ENCODE results near the gene DENND4A.

Gene DENND4A

DNA sequence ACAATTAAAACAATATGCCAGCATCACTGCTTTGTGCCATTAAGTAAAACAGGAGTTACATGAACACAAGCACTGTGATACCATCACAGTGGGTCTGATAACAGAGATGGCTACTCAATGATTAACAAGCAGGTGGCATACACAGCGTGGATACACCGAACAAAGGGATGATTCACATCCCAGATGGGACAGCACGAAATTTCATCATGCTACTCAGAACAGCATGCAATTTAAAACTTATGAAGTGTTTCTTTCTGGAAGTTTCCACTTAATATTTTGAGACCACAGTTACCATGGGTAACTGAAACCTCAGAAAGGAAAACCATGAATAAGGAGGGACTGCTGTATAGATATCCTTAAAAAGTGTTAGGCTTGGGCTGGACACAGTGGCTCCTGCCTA, 125.8 kb downstream of the DENND4A start:
- DNase-seq (ENCODE audit: low spot score): no peak

GRCh38 chr15:65663521-65663920, 128.6 kb downstream of the DENND4A start:
- no peak for DNase-seq (ENCODE audit: low spot score)

- DNase-seq (ENCODE audit: low spot score): no peak
Measured at GRCh38 chr15:65660927-65661326, 131.2 kb downstream of the DENND4A start.

DNA sequence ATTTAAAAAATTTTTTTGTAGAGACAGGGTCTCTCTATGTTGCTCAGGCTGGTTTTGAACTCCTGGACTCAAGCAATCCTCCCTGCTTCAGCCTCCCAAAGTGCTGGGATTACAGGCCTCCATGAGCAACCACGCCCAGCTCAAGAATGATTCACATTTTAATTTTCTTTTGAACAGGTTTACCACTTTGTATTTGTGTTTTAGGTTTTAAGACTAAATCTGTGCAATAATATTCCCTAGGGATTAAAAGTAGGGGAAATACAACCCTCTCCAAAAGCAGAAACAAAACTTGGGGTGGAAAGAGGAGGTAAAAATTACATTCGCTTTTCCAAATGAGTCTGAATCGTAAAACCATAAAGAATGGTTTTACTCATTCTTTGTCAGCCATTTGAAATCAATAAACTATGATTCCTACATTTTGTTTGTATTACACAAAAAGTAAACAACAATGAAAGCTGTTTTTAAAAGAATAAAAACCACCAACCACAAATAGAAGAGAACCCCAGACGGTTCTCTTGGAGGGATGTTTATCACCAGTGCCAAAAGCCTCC, 132.5 kb downstream of the DENND4A start:
- no peak for DNase-seq (ENCODE audit: low spot score)

GRCh38 chr15:65655457-65655856, 136.6 kb downstream of the DENND4A start:
- DNase-seq (ENCODE audit: low spot score): no peak

- no peak for DNase-seq (ENCODE audit: low spot score)
Measured at GRCh38 chr15:65655026-65655425, 137.1 kb downstream of the DENND4A start.

DNA sequence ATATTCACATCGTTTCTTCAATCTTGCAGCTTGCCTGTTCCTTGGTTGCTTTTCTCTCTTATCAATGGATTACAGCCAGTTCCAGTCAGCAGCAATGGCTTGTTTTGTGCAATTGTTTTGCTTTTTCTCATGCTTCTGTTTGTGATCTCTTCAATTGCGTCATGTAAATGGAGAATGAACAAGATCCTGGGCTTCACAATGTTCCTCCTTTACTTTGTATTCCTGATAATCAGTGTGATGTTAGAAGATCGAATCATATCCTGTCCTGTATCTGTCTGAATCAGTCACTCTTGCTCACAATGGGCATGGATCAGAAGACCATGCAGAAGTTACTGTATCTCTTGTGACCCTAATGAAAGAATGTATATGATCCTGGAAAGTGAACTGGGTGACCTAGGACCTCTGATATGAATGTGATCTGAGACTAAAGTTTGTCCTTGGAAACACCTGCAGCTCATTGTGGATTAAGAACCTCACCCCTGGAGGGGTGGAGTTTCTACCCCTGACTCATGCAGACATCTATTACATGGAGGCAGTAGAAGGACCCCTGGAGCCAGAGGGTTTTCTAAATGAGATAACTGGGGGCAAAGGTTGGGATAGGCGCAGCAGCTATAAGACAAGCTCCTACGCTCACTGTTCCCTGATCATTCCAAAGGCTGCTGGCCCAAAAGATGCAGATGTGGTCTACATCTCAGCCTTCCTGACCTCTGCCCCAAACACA, 138.1 kb downstream of the DENND4A start:
- DNase-seq (ENCODE audit: low spot score): no peak

DNA sequence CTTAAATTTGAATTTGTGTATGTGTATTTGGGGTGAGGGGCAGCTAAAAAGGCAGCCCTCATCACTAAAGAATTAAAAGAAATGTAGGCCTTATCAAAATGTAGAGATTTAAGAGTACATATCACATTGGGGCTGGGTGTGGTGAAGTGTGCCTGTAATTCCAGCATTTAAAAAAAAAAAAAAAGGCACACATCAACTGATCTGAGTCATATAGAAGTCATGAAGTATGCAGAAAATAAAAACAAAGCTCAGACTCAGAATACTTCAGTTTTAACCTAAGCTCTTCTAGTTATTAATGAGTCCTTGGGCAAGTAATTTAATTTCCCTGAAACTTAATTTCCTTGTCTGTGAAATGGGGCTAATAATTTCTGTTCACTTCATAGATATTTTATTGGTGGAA, 138.8 kb downstream of the DENND4A start:
- DNase-seq (ENCODE audit: low spot score): peak; percentile 60

DNA sequence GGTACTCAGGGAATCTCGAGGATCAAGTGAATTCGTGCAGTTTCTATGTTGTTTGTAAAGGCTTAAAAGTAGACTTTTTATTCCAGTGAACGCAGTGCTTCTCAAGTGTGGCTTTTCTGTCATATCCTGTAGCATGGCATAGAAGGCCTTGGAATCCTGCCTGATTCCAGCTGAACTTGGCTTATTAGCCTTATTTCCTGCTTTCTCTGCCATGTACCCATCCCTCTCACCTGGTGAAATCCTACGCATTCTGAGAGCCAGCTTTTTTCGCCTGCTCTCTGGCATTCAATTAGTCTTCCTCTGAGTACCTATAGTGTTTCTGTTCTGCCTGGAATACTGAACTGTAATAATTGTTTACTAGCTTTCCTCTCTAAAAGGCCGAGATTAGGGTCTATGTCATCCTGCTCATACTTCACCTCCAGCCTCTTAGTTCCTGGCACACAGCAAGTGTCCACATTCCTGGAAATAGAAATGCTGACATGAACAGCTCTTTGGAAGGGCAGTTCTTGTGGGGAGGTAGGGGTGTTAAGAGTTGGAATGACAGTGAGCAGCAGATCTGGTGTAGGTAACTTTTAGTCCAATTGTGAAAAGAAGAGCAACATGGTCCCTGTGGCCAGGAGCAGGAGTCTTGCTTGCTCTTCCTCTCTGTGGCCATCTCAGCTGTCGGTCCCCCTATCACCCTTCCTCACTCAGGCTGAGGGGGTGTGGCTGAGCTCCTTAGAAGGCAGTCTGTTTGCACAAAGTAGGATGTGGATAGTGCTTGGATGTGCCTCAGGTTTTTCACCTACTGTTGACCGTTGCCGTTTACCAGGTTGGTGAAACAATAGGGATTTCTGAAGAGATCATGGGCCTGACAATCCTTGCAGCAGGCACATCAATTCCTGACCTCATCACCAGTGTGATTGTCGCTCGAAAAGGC, 140.0 kb downstream of the DENND4A start:
- DNase-seq (ENCODE audit: low spot score): no peak

DNA sequence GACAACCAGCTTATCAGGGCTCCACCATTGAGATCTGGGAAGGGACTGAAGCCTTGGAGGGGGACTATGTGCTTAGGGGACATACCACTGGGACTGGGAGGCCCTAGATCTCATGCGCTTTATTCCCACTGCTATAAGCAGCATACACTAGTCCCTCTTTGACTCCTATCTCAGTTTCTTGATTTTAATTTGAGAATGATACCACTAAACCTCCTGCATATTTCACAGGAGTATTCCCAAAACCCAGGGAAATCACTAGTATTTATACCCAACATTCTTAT, 141.1 kb downstream of the DENND4A start:
- DNase-seq (ENCODE audit: low spot score): no peak

GRCh38 chr15:65650312-65651041, 141.6 kb downstream of the DENND4A start:
- no peak for DNase-seq (ENCODE audit: low spot score)

DNA sequence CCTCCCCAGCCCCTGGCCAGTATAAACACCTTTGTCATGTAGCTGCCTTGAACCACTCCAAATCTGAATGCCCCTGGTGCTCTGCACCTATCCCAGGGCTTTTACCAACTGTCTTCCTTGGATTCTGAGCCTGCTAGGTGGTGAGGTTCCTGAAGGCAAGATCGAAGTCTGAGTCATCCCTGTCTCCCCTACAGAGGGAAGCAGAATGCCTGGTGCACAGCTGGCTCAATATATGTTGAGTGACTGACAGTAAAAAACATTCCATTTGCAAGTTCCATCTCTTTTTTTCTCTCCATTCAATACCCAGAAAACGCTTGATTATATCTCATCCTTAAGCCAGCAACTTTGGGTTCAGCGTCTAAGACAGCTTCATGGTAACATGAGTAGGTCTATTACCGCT, 145.6 kb downstream of the DENND4A start:
- DNase-seq (ENCODE audit: low spot score): peak; percentile 42

DNA sequence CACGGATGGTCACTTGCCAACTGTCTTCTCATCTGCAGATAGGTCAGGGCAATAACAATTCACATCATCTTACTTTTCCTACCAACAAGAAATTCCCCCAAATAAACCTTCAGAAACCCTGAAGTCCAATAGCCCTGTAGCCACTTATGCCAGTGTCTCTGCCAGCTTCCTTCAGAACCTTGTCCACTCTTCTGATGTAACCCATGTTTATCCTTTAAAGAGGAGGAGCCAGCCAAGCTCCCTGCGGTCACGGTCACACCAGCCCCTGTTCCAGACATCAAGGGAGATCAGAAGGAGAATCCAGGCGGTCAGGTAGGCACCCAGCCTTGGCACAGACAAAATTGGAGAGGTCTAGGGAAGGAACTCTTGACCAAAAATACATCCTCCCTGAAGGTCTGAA, 146.7 kb downstream of the DENND4A start:
- no peak for DNase-seq (ENCODE audit: low spot score)

DNA sequence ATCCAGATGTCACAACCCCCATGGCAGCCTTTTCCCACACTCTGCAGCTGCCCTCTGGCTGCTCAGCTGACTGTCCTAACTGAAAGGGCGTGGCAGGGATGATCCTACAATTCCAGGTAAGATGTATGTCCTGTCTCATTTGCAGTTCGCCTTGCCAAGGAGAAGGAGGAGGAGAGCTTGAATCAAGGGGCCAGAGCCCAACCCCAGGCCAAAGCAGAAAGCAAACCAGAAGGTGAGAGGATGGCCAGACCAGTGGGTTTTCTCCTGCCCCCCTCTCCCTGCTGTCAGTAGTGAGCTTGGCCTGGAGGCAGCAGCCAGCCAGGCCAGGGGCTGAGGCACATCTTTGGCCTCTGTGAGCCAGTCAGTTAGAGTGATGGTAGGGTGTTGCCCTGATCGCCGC, 147.8 kb downstream of the DENND4A start:
- DNase-seq (ENCODE audit: low spot score): no peak

GRCh38 chr15:65642594-65642993, 149.5 kb downstream of the DENND4A start:
- no peak for DNase-seq (ENCODE audit: low spot score)

DNA sequence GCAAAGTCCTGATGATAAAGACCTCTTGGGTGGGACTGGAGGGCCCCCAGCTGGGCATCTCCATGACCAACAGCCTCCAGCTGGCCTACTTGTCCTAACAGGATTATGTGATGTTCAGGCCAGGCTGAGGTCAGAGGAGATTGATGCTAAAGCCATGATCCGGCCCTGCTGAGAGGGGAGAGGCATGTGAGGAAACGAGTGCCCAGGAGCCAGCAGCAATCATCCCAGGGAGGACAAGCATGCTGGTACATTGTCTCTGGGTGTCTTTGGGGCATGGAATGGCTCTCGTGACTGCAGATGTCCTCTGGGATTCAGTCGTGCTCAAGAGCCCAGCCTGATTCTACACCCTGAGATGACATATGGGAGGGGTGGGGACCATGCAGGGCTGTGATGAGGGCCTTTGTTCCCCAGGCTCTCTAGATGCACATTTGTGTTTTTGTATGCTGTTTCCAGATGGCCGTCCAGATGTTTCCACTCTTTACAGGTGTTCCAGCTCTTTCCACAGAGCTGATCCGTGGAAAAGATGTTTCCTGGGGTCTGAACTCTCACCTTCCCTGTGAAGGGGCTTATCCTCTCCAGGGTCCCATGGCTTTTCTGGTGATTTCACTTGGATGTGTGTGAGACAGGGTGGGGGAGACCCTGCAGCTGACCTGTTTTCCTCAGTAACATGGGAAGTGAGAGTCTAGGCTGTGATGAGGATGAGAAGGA, 150.2 kb downstream of the DENND4A start:
- no peak for DNase-seq (ENCODE audit: low spot score)

DNA sequence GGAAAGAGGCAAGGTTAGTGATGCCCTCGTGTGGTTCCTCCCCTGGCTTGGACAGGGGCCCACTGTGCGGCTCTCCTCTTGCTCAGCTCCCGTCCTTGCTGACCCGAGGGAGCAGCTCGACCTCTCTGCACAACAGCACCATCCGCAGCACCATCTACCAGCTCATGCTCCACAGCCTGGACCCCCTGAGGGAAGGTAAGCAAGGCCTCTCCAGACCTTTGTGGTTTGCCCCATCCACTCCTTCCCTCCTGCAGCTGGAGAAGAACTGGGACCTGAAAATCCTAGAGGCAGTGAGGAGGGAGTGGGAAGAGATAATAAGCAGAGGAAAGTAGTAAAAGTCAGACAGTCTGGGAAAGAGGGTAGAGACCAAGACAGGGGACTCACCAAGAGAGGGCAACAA, 152.6 kb downstream of the DENND4A start:
- DNase-seq (ENCODE audit: low spot score): no peak

GRCh38 chr15:65638681-65639089, 153.4 kb downstream of the DENND4A start:
- peak; percentile 83 for DNase-seq (ENCODE audit: low spot score)

DNA sequence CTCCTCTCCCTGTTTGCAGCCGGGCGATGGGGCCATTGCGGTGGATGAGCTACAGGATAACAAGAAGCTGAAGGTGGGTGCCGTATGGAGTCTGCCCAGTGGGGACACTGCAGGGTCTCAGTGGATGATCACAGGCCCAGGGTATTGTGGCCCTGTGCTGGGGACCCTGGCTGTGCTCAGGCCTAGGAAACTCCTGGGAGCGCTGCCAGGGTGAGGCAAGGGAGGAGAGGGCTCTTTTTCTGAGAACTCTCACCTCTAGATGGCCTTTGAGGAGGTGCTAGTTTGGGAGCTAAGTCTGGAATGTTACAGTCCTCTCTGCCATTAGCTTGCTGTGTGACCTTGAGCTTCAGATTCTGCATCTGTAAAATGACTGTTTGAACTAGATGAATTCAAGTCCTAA, 154.0 kb downstream of the DENND4A start:
- DNase-seq (ENCODE audit: low spot score): no peak

GRCh38 chr15:65634356-65634755, 157.7 kb downstream of the DENND4A start:
- DNase-seq (ENCODE audit: low spot score): no peak

DNA sequence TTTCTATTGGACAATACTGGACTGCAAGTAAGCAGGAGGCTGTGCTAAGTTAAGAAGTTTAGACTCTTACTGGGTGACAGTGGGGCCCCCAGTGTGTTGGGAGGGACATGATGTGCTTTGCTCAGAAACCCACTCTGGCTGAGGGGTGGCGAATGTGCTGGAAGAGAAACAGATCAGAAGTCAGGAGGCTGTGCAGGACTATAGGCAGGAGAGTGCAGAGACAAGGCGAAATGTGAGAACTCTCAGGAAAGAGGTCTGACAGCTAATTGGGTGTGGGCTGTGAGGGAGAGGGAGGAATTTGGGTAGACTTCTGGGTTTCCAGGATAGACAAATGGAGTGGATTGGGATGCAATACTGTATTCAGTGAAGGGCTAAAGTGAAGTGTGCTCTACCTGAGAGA, 158.3 kb downstream of the DENND4A start:
- no peak for DNase-seq (ENCODE audit: low spot score)

DNA sequence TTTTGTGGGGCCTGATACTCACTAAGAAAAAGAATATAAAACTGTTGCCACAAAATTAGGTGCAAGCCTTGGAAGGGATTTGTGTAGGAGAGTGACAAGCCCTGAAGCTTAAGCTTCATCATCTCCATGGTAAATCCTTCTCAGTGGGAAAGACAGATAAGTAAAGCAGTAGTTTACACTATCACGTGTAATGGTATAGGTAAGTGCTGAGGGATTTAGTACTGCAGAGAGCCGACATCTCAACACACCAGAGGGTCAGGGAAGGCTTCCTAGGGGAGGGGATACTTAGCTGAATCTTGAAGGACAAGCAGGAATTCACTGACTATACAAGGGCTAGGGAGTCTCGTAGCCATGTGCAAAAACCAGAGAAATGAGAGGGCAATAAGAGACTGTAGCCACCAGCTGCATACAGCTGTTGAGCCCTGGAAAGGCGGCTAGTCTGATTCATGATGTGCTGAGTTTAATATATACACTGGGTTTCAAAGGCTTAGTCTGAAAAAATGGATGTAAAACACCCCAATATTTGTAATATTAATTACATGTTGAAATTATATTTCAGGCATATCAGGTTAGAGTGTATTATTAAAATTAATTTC, 159.2 kb downstream of the DENND4A start:
- DNase-seq (ENCODE audit: low spot score): no peak

Data from hepatic stellate cell (primary cell).